Stimulated activated CD8-positive, alpha-beta memory T cell treated with anti-CD3 and anti-CD28 coated beads, Interleukin-7, amount 100 ng/mL, for 4 hours (primary cell): ENCODE measurements around the gene MCF2L.
A peak's percentile ranks its signal among the peaks of the same experiment; 100 is the strongest.
"Not testable (repeated sequence)": the region's sequence is repeated elsewhere in the genome, so short reads cannot be mapped to it uniquely, and the experiment has no call there.

ENCODE experiments used
- DNase-seq, 2 donors: peaks; one replicate each; pipeline ENCODE4 v3.0.0-alpha.2; 2020; ENCODE audit warnings: low read depth in 2 of 2

The MCF2L gene, protein sequence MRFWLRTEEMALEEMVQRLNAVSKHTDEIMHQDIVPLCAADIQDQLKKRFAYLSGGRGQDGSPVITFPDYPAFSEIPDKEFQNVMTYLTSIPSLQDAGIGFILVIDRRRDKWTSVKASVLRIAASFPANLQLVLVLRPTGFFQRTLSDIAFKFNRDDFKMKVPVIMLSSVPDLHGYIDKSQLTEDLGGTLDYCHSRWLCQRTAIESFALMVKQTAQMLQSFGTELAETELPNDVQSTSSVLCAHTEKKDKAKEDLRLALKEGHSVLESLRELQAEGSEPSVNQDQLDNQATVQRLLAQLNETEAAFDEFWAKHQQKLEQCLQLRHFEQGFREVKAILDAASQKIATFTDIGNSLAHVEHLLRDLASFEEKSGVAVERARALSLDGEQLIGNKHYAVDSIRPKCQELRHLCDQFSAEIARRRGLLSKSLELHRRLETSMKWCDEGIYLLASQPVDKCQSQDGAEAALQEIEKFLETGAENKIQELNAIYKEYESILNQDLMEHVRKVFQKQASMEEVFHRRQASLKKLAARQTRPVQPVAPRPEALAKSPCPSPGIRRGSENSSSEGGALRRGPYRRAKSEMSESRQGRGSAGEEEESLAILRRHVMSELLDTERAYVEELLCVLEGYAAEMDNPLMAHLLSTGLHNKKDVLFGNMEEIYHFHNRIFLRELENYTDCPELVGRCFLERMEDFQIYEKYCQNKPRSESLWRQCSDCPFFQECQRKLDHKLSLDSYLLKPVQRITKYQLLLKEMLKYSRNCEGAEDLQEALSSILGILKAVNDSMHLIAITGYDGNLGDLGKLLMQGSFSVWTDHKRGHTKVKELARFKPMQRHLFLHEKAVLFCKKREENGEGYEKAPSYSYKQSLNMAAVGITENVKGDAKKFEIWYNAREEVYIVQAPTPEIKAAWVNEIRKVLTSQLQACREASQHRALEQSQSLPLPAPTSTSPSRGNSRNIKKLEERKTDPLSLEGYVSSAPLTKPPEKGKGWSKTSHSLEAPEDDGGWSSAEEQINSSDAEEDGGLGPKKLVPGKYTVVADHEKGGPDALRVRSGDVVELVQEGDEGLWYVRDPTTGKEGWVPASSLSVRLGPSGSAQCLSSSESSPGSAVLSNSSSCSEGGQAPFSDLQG

DNA sequence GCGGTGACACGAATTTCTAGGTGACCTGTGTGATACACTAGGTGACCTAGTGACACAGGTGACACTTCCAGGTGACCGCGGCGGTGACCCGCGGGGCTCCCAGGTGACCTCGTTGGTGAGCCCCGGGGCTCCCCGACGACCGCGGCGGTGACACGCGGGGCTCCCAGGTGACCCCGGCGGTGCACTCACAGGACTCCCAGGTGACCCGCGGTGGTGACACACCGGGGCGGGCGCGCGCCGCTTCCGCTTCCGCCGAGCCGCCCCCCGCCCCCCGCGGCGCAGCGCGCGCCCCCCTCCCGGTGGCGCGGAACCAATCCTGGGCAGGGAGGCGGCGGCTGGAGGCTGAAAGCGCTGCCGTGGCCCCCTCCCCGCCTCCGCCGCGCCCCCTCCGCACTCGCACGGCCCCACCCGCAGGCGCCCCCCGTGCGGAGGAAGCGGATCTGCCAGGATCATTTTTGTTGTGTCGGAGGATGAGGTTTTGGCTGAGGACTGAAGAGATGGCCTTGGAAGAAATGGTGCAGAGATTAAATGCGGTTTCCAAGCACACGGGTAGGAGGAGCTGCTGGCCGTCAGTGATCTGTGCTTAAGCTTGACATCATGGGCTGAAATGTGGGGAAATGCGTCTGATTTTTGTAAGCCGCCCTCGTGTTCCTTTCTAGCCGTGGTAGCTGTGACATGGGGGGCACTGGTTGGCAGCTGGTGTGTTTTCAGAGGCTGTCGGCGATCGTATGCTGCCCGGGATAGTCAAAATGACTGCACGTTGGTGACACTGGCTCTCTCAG is at the start of gene MCF2L:
TSS of gene MCF2L (plus strand) at position 305 of the 782 bp plus-strand sequence. CDS start at position 471, 166 bp downstream.
- peak; percentile 25 to 64 for DNase-seq

DNA sequence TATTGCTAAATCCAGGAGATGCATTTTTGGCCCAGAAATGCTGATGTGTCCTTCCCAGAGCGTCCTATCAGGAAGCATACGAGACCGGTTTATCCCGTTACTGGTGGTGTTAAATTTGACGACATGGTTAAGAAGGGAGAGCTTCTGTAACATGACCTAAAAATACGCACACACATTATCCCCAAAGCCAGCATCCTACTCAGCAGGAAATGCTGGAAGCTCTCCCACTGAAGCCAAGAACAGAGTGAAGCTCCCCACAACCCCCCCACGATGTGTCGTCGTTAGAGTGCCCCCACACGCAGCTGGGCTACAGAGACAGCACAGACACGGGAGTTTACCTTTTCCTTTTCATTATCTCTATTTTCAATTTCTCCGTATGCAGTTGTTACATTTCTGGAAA is 45.1 kb upstream of the MCF2L start:
- DNase-seq, result no peak

DNA sequence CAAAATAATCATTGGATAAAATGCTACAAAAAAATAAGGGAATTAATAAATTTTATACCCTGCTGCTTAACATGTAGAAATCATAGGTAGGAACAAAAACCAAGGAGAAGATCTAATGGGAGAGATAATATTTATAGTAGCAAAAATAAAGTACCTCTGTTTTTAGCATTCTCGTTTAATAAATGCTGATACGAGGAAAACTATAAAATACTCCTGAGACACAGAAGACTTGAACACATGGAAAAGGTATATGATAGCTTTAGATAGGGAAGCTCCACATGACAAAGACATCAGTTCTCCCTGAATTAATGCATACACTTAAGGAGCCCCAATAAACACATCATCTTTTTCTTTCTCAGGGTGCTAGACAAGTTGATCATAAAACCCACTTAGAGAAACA is 44.6 kb upstream of the MCF2L start:
- DNase-seq, result no peak

DNA sequence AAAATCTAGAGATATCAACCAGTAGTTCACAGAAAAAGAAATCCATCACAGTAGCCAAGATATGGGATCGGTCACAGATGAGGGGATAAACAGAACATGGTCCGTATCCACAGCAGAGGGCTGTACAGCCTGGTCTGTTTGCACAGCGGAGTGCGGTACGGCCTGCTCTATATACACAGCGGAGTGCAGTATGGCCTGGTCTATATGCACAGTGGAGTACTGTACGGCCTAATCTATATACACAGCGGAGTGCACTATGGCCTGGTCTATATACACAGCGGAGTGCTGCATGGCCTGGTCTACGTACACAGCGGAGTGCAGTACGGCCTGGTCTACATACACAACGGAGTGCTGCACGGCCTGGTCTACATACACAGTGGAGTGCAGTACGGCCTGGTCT is 43.0 kb upstream of the MCF2L start:
- DNase-seq, result no peak

DNA sequence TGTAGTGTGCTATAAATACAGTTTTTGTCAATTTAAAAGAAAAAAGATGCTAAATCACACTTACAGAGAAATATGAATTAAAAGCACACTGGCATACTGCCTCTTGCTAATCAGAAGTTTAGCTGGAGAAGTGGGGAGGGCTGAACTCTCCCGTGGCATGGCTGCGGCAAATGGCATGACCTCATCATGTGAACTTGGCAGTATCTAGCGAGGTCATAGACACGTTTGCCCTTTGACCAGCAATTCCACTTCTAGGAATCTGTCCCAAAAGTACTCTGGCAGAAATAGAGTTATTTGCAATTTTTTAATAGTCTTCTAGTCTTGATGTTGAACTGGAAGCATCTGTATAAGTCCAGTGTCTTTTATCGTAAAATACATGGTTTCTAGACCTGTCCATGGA is 42.0 kb upstream of the MCF2L start:
- no peak for DNase-seq

DNA sequence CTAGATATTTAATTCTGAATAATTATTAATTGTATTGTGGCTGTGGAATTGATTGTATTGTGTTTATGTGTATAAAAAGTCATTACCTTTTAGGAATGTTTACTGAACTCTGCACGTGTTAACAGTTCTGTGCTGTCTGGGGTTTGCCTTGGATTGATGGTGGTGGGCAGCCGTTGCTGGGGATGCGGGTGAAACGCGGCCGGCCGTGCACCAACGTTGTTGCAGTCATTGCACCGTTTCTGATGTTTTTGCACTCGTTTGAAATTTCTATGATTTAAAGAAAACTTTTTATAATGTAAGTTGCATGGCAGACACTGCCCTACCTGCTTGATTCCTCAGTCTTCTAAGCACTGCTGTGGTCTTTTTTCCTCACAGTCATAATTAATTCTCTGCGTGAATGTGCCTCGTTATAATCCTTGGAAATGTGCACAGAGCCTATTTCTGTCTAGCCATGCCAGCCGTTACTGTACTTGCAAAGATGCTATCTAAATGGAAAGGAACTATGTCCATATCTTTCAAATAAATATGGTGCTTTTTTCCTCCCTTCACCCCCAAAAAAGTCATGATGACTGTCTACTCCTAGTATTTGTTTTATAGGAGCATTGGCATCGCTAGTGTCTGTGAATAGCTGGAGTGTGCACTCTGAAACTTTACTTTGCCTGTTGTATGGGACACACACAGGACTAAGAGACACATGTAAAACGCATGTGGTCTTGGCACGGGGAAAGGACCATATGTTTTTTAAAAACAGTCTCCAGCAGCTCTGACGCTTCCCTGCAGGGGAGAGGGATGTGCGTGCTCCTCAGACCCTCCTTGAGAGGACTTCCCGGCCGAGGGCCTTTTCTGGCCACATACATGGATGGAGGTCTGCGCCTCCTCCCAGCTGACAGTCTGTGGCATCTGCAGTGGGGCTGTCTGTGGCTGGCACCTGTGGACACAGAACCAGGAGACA is 40.7 kb upstream of the MCF2L start:
- DNase-seq, result no peak

DNA sequence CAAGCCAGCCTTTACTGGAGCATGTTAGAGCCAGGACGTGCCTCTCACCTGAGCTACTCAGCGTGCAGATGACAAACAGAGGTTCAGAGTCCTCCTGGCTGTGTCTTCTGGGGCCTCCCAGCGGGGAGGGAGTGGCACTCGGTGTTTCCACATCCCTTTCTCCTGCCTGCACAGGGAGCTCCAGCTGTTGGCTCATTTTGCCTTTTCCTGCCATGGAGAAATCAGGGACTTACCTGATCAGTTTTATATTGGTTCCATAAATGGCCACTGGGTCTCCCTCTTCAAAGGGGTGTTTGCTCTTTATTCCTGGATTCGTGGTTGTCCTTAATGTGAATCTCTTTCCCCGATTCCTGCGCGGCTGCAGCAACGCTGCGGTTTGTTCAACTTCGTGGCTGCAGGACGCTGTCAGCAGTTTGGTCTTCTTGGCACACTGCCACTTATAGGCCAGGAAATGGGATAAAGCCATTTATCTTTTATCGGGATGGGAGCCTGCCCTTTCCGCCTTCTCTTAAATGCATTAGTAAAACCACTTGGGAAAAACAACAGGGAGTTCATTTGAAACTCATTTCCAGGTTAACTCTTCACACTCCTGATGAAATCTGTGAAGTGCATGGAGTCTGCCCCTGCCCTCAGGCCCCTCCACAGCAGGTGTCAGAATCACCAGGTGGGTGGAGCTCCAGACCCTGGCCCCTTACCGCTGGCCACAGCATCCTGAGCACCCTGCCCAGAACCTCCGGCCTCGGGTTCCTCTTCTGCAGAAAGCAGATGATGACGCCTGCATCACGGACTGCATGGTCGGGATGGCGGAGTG is 39.8 kb upstream of the MCF2L start:
- no peak for DNase-seq

DNA sequence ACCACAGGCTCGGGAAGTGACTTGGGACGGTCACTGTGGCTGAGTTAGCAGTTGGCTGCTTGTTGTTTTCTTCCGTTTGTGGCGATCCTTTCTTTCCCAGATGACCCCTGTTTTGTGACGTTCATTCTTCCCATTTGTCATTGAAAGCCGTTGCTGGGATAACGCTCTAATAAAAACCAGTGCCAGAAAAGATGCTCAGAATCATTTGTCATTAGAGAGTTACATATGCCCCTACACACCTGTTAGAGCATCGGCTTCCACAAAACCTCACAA is 39.3 kb upstream of the MCF2L start:
- DNase-seq, result no peak

DNA sequence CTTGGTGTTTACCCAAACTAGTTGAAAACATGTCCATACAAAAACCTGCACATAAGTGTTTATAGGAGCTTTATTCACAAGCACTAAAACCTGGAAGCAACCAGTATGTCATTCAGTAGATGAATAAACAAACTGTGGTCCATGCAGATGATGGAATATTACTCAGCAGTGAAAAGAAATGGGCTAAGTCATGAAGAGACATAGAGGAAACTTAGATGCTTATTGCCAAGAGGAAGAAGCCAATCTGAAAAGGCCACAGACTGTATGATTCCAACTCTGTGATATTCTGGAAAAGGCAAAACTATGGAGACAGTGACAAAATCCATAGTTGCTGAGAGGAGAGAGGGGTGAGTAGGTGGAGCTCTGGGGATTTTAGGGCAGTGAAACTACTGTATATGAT is 38.8 kb upstream of the MCF2L start:
- DNase-seq, result no peak

DNA sequence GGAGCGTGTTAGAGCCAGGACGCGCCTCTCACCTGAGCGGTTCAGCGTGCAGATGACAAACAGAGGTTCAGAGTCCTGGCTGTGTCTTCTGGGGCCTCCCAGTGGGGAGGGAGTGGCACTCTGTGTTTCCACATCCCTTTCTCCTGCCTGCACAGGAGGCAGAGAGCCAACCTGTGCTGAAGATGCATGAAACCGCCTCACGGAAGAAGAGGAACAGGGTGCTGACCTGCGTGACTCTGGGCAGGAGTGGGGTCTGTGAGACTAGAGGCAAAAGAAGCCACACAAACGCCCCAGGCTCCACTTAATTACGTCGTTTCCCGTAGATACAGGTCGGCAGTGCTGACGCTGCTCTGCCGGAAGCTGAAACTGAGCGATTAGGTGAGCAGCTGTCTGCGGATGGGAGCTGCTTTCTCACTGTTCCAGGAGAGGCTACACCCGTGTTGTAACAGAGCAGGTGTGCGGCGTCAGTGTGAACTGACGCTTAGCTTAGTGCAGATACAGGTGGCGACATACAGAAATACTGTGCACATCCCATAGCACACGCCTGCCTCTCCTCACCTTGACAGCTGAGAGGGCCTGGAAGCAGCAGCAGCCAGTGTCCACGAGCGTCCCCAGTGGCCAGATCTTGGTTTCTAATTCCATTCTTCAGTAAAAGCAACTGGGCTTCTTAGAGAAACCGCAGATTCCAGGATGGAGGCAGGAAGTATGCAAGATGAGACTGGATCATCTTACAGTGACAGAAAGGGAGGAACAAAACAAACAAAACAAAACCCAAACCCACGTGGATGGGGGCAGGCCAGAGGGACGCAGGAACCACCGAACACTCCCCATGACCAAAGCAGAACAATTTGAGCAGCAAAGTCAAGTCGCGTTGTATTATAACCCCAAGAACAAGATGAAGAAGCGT is 37.7 kb upstream of the MCF2L start:
- no peak for DNase-seq

DNA sequence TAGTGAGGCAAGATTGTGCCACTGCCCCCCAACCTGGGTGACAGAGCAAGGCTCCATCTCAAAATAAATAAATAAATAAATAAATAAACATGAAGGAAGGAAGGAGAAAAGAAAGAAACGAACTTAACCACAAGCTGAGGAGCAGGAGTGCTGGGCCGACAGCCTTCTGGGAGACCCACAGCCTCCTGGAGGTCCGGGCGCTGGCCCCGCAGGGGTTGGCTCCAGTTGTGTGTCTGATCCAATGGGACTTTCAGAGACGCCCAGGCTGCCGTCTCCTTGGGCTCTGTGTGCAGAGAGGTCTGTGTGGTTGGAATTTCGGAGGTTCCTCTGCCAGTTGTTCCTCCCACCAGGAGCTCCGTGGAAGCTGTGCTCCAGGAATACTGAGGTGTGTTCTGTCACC is 36.0 kb upstream of the MCF2L start:
- DNase-seq, result no peak

DNA sequence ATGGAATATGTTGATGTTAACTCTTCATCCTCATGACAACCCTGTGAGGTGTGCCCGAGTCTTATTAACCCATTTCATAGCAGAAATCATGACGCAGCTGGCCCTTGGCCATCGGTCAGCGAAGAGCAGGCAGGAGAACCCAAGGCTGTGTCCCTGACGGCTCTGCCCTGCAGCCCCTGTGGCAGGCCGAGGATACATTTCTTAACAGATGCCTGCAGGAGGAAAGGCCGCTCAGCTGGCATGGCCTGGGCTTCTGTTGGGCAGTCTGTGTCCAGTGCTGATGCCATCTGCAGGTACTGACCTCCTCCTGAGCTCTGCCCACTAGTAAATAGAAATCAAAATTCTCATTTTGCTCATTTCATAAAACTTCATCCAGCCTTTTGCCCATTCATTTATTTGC is 35.4 kb upstream of the MCF2L start:
- DNase-seq, result no peak

DNA sequence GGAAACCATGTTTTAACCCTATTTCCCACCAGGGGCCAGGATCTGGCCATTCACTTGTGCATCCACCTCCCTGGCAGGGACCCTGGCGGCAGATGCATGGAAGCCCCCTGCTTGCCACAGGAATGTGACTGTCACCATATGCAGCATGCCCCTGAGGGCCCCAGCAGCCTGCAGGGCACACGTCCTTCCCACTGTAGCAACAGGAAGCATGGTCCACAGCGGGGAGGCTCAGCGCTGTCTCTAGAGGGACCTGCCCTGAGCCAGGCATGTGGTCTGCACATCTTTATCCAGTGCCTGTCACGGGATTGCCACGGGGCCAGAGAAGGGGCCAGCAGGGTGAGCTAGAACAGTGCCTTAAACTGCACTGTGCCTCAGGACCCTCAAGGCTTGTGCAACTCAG is 34.9 kb upstream of the MCF2L start:
- no peak for DNase-seq

DNA sequence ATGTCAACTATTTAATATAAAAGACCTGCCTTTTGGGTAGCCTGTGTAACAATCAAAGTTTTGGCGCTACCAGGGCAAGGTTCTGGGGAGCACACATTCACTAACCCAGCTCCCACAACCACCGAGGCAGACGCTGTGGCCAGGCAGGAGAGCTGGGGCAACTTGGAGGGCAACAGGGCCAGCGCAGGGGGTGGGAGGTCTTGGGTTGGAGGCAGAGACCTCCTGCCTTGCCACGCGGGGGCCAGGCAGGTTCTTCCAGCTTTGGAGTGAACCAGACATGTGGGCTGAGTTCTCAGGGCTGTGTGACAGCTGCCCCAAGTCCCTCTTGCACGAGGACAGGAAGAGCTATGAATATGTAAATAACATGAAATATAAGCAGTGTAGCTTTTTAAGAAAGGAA is 30.3 kb upstream of the MCF2L start:
- no peak for DNase-seq

DNA sequence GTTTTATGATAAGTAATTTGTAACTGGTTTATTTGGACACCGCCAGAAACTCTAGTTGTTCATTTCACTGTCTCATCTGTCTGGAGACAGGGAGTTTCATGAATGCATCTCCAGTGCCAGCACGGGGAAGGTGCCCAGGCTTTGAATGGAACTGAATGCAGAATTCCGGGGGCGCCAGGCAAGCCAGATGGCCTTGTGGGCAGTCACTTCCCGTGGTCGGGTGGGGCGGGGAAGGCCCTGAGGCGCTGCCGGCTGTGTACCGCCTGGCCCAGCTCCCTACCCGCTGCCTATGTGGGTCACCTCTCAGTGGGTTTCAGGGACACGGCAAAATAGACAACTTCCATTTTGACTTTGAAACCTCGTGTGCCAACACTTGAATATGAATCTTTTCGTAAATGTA is 28.8 kb upstream of the MCF2L start:
- no peak for DNase-seq

DNA sequence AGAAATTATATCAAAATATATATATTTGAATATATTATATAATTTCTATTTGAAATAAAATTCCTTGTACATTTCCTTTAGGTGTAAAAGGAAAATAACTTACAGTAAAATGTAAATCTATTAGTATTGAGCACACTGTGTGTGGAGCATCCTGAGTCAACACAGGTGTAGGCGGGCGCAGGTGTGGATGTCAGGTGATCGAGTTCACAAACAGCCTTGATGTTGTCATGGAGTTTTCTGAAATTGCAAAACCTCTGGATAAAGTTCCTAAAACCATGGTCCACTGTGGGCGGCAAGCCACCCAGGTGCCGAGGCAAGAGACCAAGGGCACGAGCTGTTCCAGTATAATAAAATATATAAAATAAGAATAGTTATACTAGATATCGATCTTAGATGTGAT is 27.7 kb upstream of the MCF2L start:
- no peak for DNase-seq

DNA sequence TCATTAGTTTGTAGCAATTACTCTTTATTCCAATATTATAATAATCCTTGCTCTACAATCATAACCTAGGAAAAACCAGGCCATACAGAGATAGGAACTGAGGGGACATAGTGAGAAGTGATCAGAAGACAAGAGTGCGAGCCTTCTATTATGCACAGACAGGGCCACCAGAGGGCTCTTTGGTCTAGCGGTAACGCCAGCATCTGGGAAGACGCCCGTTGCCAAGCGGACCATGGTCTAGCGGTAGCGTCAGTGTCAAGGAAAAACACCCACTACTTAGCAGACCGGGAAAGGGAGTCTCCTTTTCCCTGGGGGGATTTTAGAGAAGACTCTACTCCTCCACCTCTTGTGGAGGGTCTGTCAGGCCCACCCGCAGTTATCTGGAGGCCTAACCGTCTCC is 27.2 kb upstream of the MCF2L start:
- DNase-seq, result not testable (repeated sequence)

DNA sequence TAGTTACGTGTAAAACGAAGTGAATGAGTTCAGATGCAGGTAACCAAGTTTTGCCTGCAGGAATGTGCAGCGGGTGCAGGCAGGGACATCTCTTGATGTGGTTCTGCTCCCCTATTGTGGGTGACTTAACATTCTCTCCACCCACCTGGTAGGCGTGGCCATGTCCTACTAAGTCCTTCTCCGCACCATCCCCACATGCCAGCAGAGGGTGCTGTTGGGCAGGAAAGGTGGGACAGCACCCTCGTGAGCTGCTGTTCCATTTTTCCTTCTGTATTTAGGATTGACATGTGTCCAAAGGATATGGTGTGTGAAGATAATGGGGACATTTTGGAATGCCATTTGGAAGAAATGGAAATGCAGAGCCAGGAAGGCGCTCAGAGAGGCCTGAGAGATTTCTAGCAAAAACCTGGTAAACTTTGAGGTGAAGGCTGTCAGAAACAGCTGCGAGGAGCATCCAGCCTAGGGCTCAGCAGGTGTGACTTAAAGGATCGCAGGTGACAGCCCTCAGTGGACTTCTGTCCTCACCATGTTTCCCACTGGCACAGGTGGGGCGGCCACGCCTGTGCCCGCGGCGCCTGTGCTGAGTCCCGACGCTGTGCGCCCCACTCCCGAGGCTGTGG is 26.2 kb upstream of the MCF2L start:
- DNase-seq, result peak; percentile 89 to 95
